GM21381 (cell line): ENCODE results near the gene CCDC150.
"Not testable (repeated sequence)": the region's sequence is repeated elsewhere in the genome, so short reads cannot be mapped to it uniquely, and the experiment has no call there.

Source experiments
- ATAC-seq: cut with Tn5 transposase; IDR thresholded peaks from one replicate; pipeline ENCODE4 v1.9.1; 2021; ENCODE audit warnings: mild to moderate bottlenecking, moderate library complexity; ENCODE audit not compliant: unreplicated experiment

The CCDC150 gene

DNA sequence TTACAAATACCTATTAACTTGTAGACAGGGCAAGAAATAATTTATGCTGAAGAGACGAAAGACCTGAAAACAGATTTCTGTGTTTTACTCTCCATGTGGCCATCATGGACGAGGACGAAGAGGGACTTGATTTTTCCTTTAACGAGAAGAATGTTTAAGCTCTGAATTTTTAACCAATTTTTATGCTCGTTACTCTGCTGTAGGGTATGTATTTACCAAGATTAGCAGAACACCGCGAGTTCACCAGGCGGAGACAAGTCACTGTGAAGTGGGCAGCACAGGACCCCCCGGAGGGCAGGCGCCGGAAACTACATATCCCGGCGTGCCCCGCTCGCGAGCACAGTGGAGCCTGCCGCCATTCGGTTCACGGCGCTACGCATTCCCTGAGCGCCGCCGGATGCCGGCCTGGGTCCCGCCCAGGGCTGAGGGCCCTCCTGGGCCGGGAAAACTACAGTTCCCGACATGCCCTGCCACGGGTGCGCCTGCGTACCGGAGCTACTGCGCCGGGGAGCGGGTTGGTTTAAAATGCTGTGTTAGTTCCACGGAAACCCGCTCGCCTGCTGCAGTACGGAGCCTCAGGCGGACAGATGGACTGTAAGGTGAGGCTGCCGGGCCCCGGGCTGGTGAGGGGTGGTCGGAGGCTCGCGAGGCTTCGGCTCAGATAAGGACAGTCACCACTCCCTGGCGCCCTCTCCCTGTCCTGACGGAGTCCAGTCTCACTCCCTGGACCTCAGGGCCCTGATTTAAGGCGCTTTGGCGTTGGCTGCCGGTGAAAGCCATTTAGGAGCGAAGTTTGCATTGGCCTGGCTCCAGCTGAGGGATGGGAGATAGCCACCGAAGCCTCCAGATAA lies at the start of gene CCDC150:
Gene CCDC150, plus strand, starts transcription at position 536 of the 851 bp plus-strand sequence. Its CDS starts 52 bp downstream, at position 588.
- ATAC-seq, result peak; percentile 100

DNA sequence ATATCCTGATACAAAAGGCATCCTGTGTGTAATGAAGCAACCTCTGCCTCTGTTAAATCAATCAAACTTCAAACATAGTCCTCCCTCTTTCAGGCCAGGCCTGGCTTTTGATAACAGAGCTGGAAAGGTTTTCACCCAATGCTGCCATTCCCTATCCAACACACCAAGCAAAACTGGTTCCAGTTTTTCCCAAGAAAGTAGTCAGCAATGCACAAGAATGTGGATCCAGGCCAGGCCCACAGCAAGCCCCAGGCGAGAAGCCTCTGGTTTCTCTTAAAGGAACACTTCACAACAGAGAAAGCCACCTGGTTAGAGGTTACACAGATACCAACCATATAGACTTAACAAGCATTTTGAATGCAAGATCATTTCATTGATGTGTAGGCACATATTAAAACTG lies 49.2 kb upstream of the CCDC150 start:
- no peak for ATAC-seq

DNA sequence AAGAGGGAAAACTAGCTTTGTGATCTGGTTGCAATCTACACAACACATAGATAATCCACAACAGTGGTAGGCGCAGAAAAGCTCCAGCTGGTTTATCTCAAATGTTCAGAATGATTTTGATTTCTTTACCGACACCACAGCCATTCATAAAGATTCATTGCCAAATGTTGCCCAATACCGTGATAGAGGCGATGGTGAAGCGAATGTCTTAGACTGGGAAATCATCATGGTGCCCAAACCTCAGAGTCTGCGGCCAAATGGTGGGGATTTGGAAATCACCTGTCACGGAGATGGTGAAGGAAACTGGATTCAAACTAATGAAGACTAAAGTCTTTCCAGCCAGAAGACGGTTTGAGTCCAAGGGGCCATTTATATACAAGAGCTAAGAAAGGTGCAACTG lies 48.5 kb upstream of the CCDC150 start:
- ATAC-seq, result no peak

DNA sequence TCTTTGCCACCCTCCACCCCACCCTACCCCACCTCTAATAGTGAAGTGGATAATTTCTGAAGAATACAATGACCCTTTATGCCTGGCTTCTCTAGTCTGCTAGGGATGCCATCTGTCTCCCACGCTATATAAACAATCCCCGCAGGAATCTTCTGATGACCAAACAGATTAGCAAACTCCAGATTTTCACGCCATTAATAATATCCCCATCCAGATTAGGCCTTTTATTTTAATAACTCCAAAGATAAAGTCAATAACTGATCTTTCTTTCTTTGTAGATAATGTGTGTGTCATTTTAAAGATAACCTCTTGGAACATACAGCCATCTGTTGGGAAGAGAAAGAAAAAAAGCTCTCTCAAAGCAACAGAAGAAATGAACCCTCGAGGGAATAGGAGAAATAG lies 47.9 kb upstream of the CCDC150 start:
- ATAC-seq, result no peak

DNA sequence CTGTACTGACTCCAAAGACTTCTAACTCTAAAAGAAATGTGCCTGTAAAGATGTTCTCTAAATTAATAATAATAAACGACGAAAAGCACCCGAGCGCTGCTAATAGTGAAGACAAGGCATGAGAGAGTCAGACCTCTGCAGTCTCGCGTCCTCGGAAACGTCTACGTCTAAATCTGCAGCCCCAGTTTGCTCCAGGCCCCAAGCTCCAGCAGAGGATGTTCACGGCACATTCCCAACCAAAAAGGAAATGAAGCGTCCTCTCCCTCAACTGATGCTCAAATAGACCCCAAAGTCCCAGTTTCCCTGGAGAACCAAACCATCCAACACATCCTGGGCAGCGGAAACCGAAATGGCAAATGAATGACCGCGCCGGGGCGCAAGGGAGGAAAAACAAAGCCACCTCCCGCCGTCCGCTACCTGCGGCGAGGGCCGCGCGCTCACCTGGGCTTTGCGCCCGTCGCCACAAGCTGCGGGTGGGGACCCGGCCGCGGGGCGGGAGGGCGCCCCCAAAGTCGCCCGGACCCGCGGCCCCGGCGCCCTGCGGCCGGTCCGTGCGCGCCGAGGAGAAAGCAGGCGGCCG lies 47.1 kb upstream of the CCDC150 start:
- peak; percentile 33 for ATAC-seq

DNA sequence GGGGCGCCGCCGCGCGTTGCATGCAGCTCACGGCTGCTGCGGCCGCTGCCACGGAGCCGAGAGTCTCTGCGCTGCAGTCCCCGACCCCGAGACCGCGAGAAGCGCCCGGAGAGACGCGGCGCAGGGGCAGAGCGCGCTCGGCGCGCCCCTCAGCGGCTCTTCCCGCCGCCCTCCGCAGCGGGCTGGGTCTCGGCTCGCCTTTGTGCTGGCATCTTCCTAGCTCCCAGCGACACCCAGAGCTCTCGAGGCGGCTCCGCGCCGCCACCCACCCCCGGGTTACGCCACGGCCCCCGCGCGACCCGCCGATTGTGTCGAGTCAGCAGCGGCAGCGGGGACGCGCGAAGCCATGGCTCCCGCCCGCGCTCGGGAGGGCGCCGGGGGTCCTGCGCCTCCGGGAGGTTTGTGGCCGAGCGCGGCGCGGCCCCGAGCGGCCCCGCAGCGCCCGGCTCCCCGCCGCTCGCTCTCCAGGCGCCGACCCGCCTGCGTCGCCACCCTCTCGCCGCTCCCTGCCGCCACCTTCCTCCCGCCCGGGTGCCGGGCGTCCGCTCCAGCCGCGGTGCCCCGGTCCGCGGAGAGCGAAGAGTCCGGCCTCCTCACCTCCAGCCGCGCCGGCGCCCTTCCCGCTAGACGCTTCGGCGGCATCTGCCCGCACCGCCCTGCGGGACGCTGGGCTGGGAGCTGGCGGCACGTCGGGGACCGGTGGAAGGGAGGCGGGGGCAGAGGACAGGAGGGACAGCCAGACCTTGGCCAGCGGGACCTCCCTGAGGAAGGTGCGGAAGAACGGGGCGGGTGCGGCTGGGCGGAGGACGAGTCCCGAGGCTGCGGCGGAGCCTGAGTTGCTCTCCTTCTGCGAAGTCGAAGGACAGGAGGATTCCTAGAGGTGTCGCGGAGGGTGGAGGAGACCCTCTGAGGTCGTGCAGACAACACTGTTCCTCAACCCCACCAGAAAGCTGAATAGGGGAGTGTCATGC lies 46.3 kb upstream of the CCDC150 start, which contains the start of gene HECW2:
Gene HECW2, minus strand, starts transcription at position 644 of the 971 bp plus-strand sequence.
- ATAC-seq, result peak; percentile 57

DNA sequence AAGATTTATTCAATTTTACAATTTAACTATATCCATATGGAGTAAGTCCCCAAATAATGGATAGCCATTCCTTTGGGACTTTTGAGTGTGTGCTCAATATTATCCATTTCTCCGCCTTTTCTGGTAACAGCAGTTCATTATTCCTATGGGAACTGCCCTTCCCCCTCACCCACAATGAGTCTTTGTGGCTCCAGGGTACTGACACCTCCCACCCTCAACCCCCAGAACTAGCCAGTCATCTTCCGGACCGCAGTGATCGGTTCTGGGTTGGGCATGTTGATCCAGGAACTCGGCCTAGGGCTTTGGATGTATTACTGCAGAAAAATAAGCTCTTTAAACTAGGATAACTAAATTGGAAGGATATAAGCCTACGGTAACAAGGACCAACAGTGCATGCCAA lies 45.4 kb upstream of the CCDC150 start:
- ATAC-seq, result no peak

DNA sequence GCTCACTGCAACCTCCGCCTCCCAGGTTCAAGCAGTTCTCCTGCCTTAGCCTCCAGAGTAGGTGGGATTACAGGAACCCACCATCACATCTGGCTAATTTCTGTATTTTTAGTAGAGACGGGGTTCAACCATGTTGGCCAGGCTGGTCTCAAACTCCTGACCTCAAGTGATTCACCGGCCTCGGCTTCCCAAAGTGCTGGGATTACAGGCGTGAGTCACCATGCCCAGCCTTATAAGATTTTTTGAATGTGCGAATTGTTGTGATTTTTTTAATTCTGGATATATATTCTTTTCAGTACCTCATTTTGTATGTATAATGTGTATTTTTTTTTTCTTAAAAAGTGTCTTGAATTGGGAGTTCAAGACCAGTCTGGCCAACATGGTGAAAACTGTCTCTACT lies 42.0 kb upstream of the CCDC150 start:
- ATAC-seq, result no peak

DNA sequence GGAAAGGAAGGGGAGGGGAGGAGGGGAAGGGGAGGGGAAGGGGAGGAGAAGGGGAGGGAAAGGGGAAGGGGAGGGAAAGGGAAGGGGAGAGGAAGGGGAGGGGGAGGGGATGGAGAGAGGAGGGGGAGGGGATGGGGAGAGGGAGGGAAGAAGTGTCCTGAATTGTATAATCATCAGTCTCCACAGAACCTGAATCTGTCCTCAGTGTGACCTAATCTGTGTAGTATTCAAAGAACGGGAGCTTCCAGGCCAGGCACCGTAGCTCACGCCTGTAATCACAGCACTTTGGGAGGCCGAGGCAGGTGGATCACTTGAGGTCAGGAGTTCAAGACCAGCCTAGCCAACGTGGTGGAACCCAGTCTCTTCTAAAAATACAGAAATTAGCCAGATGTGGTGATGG lies 41.1 kb upstream of the CCDC150 start:
- no peak for ATAC-seq

DNA sequence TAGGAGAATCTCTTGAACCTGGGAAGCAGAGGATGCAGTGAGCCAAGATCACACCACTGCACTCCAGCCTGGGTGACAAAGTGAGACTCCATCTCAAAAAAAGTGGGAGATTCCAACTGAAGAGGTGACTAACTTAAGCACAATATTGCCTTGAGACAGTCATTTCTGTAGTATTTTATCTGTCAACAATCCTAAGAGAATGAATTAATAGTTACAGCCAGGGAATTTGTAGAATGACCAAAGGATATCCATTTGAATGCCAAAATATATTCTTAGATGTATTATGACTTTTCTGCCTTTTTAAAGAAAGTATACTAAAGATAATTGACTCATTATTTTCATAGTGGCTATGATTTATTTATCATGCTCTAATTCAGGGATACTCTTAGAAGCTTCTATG lies 40.7 kb upstream of the CCDC150 start:
- no peak for ATAC-seq

DNA sequence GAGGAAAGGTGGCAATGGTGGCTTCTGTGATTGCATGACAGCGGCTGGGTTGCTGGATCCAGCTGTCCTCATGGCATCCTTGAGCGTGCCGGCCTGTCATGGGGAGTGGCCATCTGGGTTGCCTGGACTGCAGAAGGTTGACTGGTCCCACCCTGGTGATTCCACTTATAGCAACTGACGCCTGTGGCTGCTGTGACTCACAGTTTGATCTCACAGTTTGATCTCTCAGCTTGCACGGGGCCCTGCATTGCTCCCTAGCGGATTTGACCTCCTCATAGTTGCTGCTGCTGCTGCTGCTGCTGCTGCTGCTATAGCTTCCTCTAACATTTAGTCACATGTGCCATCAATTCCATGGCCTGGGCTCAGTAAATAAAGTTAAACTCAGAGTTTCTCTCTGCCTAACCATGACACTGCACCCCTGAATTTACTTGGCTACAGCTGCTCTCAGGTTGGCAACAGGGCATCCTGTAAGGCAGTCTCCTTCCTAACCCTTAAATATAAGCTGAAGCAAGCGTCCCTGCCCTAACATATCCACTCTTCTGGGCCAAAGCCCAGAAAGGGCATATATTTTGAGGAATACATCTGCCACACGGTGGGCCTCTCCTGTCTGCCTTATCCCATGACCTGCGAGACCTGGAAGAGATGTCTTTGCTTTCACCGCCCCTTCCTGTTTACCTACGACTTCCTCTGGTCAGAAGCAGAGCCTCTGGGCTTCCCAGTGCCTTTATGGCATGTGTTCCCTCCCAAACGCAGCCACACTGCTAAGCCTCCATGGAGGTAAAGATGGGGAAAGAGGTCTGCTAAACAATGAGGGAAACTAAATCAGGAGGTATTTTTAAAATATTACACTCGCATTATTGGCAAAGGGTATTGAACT lies 37.8 kb upstream of the CCDC150 start:
- no peak for ATAC-seq

DNA sequence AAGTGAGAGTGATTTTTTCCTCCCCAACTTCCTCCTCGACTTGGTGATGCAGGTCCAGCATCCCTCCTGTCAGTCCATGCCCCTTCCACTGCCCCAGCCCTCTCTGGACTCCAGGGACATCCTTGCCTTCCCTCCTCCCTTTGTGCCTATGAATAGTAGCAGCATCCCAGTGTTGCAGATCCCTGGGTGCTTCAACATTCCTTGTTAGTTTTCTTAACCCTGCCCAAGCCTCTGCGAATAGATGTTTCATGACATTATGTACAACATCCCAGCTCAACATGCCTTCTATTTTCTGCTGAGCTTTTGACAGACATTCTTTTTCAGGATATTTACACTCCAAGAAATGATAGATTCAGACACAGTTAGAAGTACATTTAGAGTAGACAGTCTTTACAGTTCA lies 35.3 kb upstream of the CCDC150 start:
- no peak for ATAC-seq

DNA sequence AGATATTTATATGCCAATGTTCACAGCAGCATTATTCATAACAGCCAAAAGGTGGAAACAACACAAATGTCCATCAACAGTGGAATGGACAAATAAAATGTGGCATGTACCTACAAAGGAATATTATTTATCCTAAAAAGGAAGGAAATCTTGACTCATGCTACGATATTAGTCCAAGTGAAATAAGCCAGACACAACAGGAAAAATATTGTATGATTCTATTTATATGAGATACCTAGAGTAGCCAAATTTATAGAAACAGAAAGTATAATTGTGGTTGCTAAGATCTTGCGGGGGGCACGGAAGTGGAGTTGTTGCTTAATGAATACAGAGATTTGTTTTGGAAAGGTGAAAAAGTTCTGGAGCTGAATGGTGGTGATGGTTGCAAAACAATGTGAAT lies 33.0 kb upstream of the CCDC150 start:
- no peak for ATAC-seq

DNA sequence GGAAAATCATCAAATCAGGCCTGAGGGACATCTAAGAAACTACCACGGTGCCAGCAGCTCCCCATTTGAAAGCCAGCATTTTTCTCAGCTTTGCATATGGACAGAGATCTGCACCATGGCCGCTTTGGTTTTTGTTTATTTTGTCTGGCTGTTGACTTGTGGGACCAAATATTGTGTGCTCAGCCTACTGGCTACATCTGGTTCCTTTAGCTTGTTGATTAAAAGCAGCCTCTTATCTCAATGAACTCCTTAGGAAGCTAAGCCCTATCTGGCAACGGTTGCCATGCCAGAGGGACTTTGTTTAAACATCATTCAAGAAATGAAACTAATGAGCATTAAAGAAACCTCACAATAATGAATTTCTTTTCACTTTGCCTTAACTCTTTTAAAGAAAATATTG lies 32.4 kb upstream of the CCDC150 start:
- ATAC-seq, result no peak

DNA sequence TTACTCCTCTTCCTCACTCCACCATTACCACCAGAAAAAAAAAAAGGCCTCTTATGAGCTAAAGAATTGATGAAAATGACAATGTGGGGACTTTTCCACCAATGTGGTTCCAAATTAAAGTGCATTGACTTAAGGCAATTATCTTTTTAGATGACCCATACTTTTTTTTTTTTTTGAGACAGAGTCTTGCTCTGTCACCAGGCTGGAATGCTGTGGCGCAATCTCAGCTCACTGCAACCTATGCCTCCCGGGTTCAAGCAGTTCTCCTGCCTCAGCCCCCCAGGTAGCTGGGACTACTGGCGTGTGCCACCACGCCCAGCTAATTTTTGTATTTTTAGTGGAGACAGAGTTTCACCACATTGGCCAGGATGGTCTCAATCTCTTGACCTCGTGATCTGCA lies 31.6 kb upstream of the CCDC150 start:
- ATAC-seq, result not testable (repeated sequence)

DNA sequence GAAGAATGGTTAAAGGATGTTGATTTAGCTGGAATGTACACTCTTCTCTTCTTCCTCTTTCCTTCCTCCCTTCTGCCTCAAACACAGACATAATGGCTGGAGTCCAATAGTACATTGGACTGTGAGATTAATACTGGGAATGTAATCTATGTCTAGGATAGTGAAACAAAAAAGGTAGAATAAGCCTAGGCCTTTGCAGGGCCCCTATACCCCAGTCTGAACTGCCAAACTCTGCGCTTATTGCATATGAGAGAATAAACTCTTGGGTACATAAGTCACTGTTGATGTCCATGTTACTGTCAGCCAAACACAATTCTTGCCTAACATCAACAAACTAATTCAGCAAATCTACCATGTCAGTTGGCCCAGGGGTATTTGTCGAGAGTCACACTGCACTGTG lies 29.7 kb upstream of the CCDC150 start:
- ATAC-seq, result no peak

DNA sequence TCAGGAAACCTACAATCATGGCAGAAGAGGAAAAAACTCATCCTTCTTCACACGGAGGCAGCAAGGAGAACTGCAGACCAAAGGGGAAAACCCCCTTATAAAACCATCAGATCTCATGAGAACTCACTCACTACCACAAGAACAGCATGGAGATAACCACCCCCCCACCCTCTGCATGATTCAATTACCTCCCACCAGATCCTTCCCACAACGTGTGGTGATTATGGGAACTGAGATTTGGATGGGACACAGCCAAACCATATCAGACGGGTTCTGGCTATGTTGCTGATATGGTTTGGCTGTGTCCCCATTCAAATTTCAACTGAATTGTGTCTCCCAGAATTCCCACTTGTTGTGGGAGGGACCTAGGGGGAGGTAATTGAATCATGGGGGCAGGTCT lies 28.7 kb upstream of the CCDC150 start:
- ATAC-seq, result no peak

DNA sequence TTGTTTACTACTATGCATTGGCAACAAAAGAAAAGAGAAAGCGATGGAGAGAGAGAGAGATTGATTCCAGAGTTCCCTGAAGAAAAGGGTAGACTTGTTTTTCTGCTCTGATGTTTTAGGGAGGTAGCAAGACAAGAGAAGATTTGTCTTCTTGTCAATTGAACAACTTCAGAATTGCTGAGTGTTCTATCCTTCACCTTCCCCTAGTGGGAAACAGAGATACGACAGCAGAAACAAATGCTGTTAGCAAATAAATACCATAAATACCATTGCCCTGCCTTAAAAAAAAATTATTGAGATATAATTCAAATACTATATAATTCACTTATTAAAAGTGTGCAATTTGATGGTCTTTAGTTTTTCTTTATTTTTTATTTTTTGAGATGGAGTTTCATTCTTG lies 26.2 kb upstream of the CCDC150 start:
- ATAC-seq, result no peak

DNA sequence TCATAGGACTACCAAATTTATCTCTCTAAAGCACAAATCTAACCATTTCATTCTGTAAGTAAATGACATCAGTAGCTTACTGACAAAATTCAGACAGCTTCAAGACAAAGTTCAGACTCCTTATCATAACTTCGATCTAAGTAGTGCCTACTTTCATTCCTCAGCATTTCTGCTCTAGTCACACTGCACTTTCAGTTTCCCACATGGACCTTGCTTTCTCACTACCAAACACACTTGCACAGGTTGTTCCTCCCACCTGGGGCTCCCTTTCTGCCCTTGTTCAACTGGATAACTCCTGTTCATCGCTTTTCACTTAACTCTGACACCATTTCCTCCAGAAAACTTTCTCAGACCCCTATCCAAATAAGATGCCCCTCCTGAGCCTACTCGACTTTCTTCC lies 22.1 kb upstream of the CCDC150 start:
- no peak for ATAC-seq

DNA sequence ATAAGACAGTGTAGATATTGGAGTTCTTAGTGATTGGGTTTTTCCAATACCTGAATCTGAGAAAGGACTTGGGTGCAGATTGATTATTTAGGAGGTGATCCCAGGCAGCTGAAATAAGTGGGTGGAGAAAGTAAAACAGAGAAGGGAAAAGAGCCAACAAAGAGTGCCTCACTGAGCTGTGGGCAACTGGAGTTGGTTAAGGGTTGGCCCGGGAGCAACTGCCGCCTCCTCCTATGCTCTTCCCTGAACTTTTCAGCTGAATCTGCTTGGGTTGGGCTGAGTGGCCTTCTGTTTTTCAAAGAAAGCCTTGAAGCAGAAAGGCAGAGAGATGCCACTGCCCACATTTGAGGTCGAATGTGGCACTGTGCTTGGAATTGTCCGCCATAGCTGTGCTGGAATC lies 20.9 kb upstream of the CCDC150 start:
- no peak for ATAC-seq
